ENCODE measurements around the gene VNN1. TPM values are rescaled to one million over a fixed set of nuclear protein-coding genes. Genes with fewer than 3 reads are reported as not detected.

The VNN1 gene
- polyA plus RNA-seq, 1 experiment, result not detected

- no peaks in the 10 kb centered on the region for H3K36me3 ChIP-seq (ENCODE audit: control insufficient read depth, insufficient read depth, low read length)
- TF ChIP-seq CTCF (IDR thresholded peaks at IDR 0.05; ENCODE audit: insufficient read depth, low read depth, low read length), result no peak
- DNase-seq (ENCODE audit: low read depth), result no peak
- H3K4me3 ChIP-seq (ENCODE audit: low read depth, low read length), result no peak overlapping the region
- CTCF ChIA-PET, result interaction anchor here (1.2 kb wide), 1 partner anchor 14 kb away, joined by 3 read pairs; no protein-coding TSS in a partner anchor
- POLR2A ChIA-PET, result no interaction called here
- no peaks in the 10 kb centered on the region for H3K27me3 ChIP-seq (ENCODE audit: control insufficient read depth, insufficient read depth, low read length)
Observed at GRCh38 chr6:132703936-132704335, 9.9 kb downstream of the VNN1 start.

- ChIA-PET POLR2A (no interaction called here), CTCF (no interaction called here)
- no peak for DNase-seq (ENCODE audit: low read depth)
- no peaks in the 10 kb centered on the region for H3K27me3 ChIP-seq (ENCODE audit: control insufficient read depth, insufficient read depth, low read length)
- H3K36me3 ChIP-seq (ENCODE audit: control insufficient read depth, insufficient read depth, low read length), result no peaks in the 10 kb centered on the region
- no peak for TF ChIP-seq CTCF (IDR thresholded peaks at IDR 0.05; ENCODE audit: insufficient read depth, low read depth, low read length)
- no peak overlapping the region for H3K4me3 ChIP-seq (ENCODE audit: low read depth, low read length)
Observed at GRCh38 chr6:132698608-132699007, 15.2 kb downstream of the VNN1 start.

GRCh38 chr6:132695773-132696172 is 18.1 kb downstream of the VNN1 start:
- DNase-seq (ENCODE audit: low read depth), result no peak
- TF ChIP-seq CTCF (IDR thresholded peaks at IDR 0.05; ENCODE audit: insufficient read depth, low read depth, low read length), result no peak
- CTCF ChIA-PET, result no interaction called here
- H3K27me3 ChIP-seq (ENCODE audit: control insufficient read depth, insufficient read depth, low read length), result no peaks in the 10 kb centered on the region
- no peak overlapping the region for H3K4me3 ChIP-seq (ENCODE audit: low read depth, low read length)
- POLR2A ChIA-PET, result no interaction called here
- H3K36me3 ChIP-seq (ENCODE audit: control insufficient read depth, insufficient read depth, low read length), result no peaks in the 10 kb centered on the region

GRCh38 chr6:132693478-132693877 is 20.4 kb downstream of the VNN1 start:
- DNase-seq (ENCODE audit: low read depth), result no peak
- Histone ChIP-seq H3K4me3 (ENCODE audit: low read depth, low read length) (no peak overlapping the region), H3K36me3 (ENCODE audit: control insufficient read depth, insufficient read depth, low read length) (no peaks in the 10 kb centered on the region), H3K27me3 (ENCODE audit: control insufficient read depth, insufficient read depth, low read length) (no peaks in the 10 kb centered on the region)
- no peak for TF ChIP-seq CTCF (IDR thresholded peaks at IDR 0.05; ENCODE audit: insufficient read depth, low read depth, low read length)
- ChIA-PET POLR2A (no interaction called here), CTCF (no interaction called here)

- Histone ChIP-seq H3K36me3 (ENCODE audit: control insufficient read depth, insufficient read depth, low read length) (no peaks in the 10 kb centered on the region), H3K4me3 (ENCODE audit: low read depth, low read length) (no peak overlapping the region), H3K27me3 (ENCODE audit: control insufficient read depth, insufficient read depth, low read length) (no peaks in the 10 kb centered on the region)
- ChIA-PET POLR2A (no interaction called here), CTCF (interaction anchor here (1.3 kb wide), 1 partner anchor 13 kb away, joined by 3 read pairs; no protein-coding TSS in a partner anchor)
- TF ChIP-seq CTCF (IDR thresholded peaks at IDR 0.05; ENCODE audit: insufficient read depth, low read depth, low read length), result no peak
- DNase-seq (ENCODE audit: low read depth), result no peak
Observed at GRCh38 chr6:132690678-132691077, 23.2 kb downstream of the VNN1 start.

Data from BJ (cell line).